ENCODE results near the gene SPATA13.
A peak's percentile ranks its signal among the peaks of the same experiment; 100 is the strongest.

Gene SPATA13

DNA sequence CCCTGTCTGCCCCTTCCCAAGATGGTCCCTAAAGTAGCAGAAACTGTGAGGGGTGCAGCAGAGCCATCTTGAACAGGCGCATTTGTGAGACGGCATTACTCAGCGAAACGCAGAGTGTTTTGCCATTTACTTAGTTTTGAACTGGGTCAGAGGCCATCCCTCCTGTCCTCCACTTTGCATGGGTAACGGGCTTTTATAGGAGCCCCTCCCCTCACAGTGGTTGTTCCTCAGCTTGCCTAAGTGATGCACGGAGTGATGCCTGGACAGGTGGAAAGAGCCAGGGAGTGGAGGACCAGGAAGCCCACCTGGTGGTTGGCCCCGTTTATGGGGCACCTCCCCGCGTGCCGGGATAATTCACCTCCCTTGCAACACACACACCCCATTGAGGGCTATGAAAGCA is 80.8 kb downstream of the SPATA13 start:
- FAIRE-seq (no peak), DNase-seq (ENCODE audit: extremely low spot score, insufficient read length, low read depth) (no peak)

GRCh38 chr13:24242100-24242499 is 81.6 kb downstream of the SPATA13 start:
- DNase-seq (ENCODE audit: extremely low spot score, insufficient read length, low read depth), result no peak
- no peak for FAIRE-seq

GRCh38 chr13:24243302-24243701 is 82.8 kb downstream of the SPATA13 start:
- FAIRE-seq (no peak), DNase-seq (ENCODE audit: extremely low spot score, insufficient read length, low read depth) (no peak)

DNA sequence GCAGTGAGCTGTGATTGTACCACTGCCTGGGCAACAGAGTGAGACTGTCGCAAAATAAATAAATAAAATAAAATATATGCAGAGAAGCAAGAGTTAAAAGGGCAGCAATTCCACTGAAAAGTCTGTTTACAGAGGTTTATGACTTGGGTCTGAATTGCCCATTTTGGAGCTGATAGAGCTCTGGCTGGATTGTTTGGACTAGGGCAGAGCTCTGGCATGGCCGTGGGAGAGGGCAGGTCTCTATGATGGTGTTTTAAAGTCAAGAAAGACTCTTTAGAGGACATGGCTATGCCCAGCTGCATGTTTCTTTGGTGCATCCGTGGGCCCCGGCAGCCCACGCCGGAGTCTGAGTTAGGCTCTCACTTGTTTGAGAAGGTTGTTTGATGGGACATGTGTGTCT is 84.3 kb downstream of the SPATA13 start:
- no peak for DNase-seq (ENCODE audit: extremely low spot score, insufficient read length, low read depth)
- FAIRE-seq, result no peak

GRCh38 chr13:24247016-24247415 is 86.5 kb downstream of the SPATA13 start:
- no peak for FAIRE-seq
- no peak for DNase-seq (ENCODE audit: extremely low spot score, insufficient read length, low read depth)

GRCh38 chr13:24249624-24250023 is 89.1 kb downstream of the SPATA13 start:
- FAIRE-seq (no peak), DNase-seq (ENCODE audit: extremely low spot score, insufficient read length, low read depth) (no peak)

DNA sequence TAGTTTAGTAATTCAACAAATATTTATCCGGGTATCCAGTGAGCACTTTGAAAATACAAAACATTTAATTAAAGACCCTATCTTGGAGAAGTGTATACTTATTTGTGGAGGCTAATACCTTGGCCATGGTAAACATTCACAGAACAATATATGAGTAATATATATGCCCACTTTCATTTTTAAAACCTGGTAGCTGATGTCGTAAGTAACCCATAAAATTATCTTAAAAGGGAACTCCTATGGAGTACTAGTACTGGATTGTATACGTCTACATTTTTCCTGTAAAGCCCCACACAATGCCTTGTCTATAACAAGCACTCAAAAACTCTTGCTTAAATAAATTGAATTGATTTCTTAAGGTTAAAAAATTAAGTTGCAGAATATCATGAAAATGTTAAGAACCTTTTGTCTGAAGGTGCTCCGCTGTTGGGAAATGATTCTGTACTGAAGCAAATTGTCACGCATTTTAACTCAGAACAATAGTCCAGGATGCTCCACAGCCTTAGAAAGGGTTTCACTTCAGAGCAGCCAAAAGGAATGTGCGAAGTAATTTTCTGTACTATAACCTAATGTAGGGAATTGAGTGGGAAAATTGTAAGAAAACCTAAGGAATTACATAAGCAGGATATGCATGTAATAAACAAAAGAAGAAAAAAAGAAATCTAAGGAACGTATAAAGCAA is 90.0 kb downstream of the SPATA13 start:
- FAIRE-seq (no peak), DNase-seq (ENCODE audit: extremely low spot score, insufficient read length, low read depth) (no peak)

GRCh38 chr13:24251525-24251924 is 91.0 kb downstream of the SPATA13 start:
- no peak for DNase-seq (ENCODE audit: extremely low spot score, insufficient read length, low read depth)
- FAIRE-seq, result no peak

GRCh38 chr13:24252136-24252535 is 91.6 kb downstream of the SPATA13 start:
- DNase-seq (ENCODE audit: extremely low spot score, insufficient read length, low read depth) (no peak), FAIRE-seq (no peak)

- FAIRE-seq (peak; percentile 29), DNase-seq (ENCODE audit: extremely low spot score, insufficient read length, low read depth) (no peak)
Measured at GRCh38 chr13:24253520-24254145, 93.1 kb downstream of the SPATA13 start.

- DNase-seq (ENCODE audit: extremely low spot score, insufficient read length, low read depth) (no peak), FAIRE-seq (no peak)
Measured at GRCh38 chr13:24254146-24254841, 93.8 kb downstream of the SPATA13 start.

DNA sequence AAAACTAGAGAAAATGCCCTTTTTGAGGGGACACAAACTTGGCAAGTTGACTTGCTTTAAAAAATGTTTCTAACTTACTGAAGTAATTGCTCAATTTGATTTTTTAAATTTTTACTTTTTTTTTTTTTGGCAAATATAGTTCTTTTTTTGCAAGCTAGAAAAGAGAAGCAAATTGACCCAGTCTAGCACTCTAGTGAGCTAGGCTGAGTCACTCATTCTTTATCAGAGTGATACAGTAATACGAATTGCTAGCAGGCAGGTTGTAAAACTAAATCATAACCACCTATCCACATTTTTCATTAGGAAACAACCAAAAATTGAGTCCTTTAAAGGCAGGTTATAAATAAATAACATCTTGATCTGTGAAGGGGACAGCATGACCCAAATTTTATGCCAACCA is 97.0 kb downstream of the SPATA13 start:
- FAIRE-seq (no peak), DNase-seq (ENCODE audit: extremely low spot score, insufficient read length, low read depth) (no peak)

DNA sequence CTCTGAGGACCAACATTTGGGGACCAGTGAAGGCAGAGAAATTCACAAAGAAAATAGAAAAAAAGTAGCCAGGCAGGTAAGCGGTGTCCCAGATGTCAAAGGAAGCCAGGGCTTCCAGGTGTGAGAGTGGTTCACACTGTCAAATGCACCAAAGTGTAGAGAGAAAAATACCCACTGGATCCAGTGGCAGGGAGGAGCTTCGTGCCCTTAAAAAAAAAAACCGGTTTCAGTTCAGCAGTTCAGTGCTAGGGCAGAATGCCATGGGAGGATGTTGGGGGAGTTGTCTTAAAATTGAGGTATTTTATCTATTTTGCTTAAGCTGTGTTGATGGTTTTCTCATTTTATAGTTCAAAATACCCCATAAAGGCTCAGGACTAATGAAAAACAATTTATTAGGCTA is 101.0 kb downstream of the SPATA13 start:
- FAIRE-seq (no peak), DNase-seq (ENCODE audit: extremely low spot score, insufficient read length, low read depth) (no peak)

- FAIRE-seq (no peak), DNase-seq (ENCODE audit: extremely low spot score, insufficient read length, low read depth) (no peak)
Measured at GRCh38 chr13:24263632-24264031, 103.1 kb downstream of the SPATA13 start.

DNA sequence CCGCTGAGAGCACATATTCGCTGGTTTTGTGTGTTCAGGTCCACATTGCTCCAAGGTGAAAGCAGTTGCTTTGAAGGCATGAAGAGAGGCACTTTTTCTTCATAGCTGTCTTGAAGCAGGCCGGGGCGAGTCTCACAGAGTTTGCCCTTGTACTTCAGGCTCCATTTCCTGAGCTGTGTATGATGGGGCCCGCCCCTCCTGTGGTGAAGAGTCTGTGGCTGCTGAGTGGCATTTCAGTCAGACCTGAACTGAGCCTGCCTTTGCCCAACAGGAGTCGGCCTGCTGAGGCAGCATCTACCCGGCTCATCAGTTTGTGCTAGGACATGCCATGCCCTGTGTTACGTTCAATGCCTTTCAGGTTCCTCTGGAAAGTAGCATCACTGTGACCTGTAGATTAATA is 104.5 kb downstream of the SPATA13 start:
- DNase-seq (ENCODE audit: extremely low spot score, insufficient read length, low read depth) (no peak), FAIRE-seq (peak; percentile 33)

DNA sequence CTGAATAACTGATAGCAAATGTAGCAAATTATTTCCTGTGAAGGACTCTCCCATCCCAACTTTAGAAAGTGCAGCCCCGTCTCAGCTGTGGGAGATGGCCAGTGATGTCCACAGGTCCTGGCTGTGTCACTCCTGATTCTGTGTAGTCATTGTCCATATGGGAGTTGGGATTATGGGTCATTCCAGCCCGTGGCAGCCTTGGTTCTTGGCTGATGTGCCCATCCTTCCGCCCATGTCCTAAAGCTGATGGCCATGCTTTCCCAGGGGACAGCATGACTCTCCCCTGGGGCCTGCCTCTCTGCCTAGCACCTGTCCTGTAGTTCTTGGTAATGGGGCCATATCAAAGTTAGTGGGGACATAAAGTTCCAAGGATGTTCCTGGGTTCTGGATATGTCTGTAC is 104.9 kb downstream of the SPATA13 start:
- DNase-seq (ENCODE audit: extremely low spot score, insufficient read length, low read depth) (no peak), FAIRE-seq (no peak)

DNA sequence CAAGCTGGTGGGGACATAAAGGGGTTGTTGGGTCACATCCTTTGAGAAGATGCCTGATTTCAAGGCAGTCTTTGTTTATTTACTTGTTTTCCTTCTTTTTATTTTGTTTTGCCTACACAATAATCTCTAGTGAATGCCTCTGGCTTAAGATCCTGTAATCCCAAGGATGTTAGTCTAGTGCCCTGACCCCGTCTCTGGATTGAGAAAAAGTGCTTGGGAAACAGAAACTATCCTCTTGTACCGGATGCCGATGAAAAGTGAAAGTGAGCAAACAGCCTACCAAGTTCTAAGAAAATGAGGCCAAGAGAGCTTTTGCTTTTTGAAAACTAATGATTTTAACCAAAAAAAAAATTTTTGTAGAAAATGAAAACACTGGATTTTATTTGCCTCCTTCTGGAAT is 106.8 kb downstream of the SPATA13 start:
- DNase-seq (ENCODE audit: extremely low spot score, insufficient read length, low read depth) (peak; percentile 30), FAIRE-seq (peak; percentile 77)

GRCh38 chr13:24267801-24268200 is 107.3 kb downstream of the SPATA13 start:
- FAIRE-seq (no peak), DNase-seq (ENCODE audit: extremely low spot score, insufficient read length, low read depth) (no peak)

- FAIRE-seq, result no peak
- DNase-seq (ENCODE audit: extremely low spot score, insufficient read length, low read depth), result no peak
Measured at GRCh38 chr13:24269821-24270220, 109.3 kb downstream of the SPATA13 start.

DNA sequence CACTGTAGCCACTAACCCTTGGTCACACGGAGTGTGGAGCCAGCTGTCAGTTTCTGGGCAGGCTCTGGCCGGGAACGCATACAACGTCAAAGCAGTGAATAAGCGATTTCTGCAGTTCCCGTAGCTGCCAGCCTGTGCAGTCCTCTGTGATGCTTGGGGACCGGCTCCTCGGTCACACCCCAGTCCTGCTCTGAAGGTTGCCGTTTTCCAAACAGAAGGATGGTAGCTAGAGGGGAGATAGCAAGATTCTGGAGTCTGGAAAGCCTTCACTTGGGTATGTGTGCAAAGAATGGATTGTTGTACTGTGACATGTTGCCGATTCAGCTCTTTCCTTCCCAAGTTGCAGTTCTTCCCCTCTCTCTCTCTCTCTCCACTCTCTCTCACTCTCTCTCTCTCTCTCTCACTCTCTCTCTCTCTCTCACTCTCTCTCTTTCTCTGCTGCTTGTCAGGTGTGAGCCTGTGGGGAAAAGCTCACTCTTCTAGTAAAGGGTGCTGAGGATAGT is 110.2 kb downstream of the SPATA13 start:
- peak; percentile 35 for DNase-seq (ENCODE audit: extremely low spot score, insufficient read length, low read depth)
- peak; percentile 90 for FAIRE-seq

DNA sequence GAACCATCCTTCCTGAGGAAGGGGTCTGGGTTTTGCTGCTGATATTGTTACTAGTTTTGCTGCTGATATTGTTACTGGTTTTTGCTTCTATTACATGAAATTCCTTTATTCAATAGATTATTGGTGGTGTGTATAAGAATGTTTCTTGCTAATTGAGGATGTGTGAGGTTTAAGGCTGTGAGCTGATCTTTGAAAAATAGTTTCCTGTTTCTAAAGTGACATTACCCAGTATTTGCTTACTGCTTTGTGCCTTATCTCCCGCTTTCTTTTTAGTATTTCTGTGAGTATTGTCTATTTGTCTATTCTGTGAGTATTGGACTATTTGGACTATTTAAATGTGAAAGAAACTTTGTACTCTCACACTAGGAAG is 110.7 kb downstream of the SPATA13 start:
- FAIRE-seq, result no peak

More for the DNA sequence above, 110.7 kb downstream of the SPATA13 start:
- no peak for DNase-seq (ENCODE audit: extremely low spot score, insufficient read length, low read depth)

All from GM18507 (cell line).